Progenitor cell of endocrine pancreas (in vitro differentiated cells): ENCODE results near the gene H19. TPM values are rescaled to one million over a fixed set of nuclear protein-coding genes. Genes with fewer than 3 reads are reported as not detected.

Experiments
- DNase-seq: peaks from one replicate; pipeline ENCODE4 v3.0.0; 2021; ENCODE audit warnings: low spot score; ENCODE audit not compliant: unreplicated experiment
- H3K27ac Mint-ChIP-seq: 2 replicates; pipeline ENCODE4 v1.8.0; 2021; ENCODE audit warnings: mild to moderate bottlenecking, moderate library complexity, mixed read lengths
- H3K27me3 Mint-ChIP-seq: 2 replicates; pipeline ENCODE4 v1.8.0; 2021; ENCODE audit warnings: mixed read lengths
- H3K36me3 Mint-ChIP-seq: 2 replicates; pipeline ENCODE4 v1.8.0; 2022; ENCODE audit warnings: mixed read lengths; ENCODE audit not compliant: insufficient read depth
- H3K4me1 Mint-ChIP-seq: 2 replicates; pipeline ENCODE4 v1.8.0; 2021; ENCODE audit warnings: low read depth, mixed read lengths
- H3K4me3 Mint-ChIP-seq: 2 replicates; pipeline ENCODE4 v1.8.0; 2021; ENCODE audit warnings: low read depth, mild to moderate bottlenecking, moderate library complexity, mixed read lengths
- H3K9me3 Mint-ChIP-seq: 2 replicates; pipeline ENCODE4 v1.8.0; 2021; ENCODE audit warnings: low read depth, mixed read lengths
- total RNA-seq: library from RNA; stranded (reverse); gene quantifications from 2 replicates; pipeline ENCODE4 v1.2.1, GENCODE V29; 2021
- TF ChIP-seq, protein P1 (sequence below): fragments of 200-600 bp; sonication (generic); IDR thresholded peaks from one replicate; pipeline ENCODE4 v1.5.0; 2021; ENCODE audit warnings: antibody characterized with exemption, mild to moderate bottlenecking; ENCODE audit not compliant: unreplicated experiment

H19 gene
- total RNA-seq, 1 donor from 2014 or later = 19,743 TPM

DNA sequence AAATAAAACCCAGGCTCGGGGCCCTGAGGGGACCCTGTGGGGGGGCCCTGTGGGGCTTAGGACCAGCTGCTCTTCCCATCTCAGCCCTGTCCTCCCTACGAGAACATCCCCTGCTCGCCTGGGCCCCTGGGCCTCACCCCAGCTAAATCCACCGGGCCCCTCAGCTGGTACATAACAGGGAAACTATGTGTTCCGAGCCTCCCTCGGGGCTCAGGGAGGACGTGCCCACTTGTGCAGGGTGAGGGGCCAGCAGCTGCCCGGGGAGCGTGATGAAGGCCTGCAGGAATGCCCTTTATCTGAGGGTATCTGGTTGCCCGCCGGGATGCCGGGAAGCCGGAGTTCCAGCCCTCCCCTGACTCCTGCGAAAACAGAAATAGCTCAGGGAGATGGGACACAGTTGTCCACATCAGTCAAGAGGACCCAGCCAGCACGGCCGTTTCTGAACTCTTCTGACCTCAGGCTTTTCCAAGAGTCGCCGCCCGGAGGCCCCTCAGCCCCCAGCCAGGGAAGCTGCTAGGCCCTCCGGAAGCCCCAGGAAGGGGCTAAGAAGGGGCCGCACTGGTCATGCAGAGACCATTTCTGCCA is 29.9 kb downstream of the H19 start:
- H3K36me3 Mint-ChIP-seq = no peaks in the 10 kb centered on the region
- DNase-seq = no peak
- H3K9me3 Mint-ChIP-seq = no peaks in the 10 kb centered on the region
- H3K27me3 Mint-ChIP-seq = no peaks in the 10 kb centered on the region
- H3K27ac Mint-ChIP-seq = no peak overlapping the region
- H3K4me3 Mint-ChIP-seq = no peak overlapping the region
- TF ChIP-seq, protein P1, sequence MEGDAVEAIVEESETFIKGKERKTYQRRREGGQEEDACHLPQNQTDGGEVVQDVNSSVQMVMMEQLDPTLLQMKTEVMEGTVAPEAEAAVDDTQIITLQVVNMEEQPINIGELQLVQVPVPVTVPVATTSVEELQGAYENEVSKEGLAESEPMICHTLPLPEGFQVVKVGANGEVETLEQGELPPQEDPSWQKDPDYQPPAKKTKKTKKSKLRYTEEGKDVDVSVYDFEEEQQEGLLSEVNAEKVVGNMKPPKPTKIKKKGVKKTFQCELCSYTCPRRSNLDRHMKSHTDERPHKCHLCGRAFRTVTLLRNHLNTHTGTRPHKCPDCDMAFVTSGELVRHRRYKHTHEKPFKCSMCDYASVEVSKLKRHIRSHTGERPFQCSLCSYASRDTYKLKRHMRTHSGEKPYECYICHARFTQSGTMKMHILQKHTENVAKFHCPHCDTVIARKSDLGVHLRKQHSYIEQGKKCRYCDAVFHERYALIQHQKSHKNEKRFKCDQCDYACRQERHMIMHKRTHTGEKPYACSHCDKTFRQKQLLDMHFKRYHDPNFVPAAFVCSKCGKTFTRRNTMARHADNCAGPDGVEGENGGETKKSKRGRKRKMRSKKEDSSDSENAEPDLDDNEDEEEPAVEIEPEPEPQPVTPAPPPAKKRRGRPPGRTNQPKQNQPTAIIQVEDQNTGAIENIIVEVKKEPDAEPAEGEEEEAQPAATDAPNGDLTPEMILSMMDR = no peak
- no peaks in the 10 kb centered on the region for H3K4me1 Mint-ChIP-seq

DNA sequence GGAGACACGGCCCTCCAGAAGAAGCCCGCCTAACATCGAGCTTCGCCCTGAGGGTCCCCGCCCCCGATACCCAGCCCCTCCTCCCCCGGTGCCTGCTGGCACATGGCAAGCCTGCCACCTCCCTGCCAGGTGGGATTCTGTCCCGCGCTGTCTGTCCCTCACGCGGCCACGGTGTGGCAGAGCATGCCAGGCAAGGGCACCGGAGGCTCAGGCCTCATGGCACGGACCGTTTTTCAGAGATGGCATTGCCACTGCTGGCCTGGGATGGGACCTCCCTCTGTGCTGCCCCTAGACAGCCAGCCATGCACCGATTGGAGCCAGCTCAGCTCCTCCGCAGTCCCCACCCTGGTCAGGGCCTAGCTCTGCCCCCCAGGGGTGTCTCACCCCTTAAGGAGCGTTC is 31.1 kb downstream of the H19 start:
- TF ChIP-seq, protein P1 = no peak
- H3K4me1 Mint-ChIP-seq = no peaks in the 10 kb centered on the region

DNA sequence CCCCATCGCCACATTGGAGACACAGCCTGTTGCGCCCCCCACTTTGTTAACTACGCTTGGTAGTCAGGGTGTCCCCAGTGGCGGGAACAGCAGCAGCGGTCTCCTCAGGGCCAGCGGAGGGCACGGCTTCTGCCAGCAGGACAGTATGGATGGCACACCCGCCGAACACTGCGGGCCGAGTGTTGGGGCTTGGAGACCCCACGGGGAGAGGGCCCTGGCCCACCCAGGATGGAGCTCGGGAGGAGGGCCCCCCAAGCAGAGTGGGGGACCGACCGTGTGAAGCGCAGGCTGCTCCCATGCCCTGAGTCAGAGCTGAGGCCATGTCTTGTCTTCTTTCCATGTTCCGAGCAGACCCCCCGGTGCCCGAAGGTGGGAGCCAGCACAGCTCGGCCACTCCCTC is 32.7 kb downstream of the H19 start:
- DNase-seq = no peak
- Mint-ChIP-seq H3K36me3 (no peaks in the 10 kb centered on the region), H3K9me3 (no peaks in the 10 kb centered on the region), H3K4me1 (no peaks in the 10 kb centered on the region), H3K27ac (no peak overlapping the region), H3K27me3 (no peaks in the 10 kb centered on the region), H3K4me3 (no peak overlapping the region)
- TF ChIP-seq, protein P1 = no peak

More for the DNA sequence above, 31.1 kb downstream of the H19 start:
- DNase-seq = no peak
- Mint-ChIP-seq H3K4me3 (no peak overlapping the region), H3K27ac (no peak overlapping the region), H3K9me3 (no peaks in the 10 kb centered on the region), H3K27me3 (no peaks in the 10 kb centered on the region), H3K36me3 (no peaks in the 10 kb centered on the region)

DNA sequence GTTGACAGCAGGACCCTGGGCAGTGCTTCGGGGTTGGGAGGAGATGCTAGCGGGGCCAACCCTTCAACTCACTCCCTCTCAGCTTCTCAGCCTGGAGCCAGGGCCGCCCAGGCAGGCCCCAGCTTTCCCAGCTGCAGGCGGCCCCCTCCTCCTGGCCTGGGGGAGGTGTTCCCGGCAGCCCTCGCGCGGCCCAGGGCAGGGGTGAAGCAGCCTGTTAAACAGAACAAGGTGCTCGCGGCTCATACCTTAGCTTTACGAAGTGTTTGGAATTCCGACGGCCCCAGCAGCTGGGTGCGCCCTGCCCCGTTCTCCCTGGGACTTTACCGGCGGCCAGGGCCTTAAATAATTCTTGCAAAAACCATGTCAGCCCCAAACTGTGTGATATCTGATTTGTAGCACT is 33.3 kb downstream of the H19 start:
- no peaks in the 10 kb centered on the region for H3K9me3 Mint-ChIP-seq

DNA sequence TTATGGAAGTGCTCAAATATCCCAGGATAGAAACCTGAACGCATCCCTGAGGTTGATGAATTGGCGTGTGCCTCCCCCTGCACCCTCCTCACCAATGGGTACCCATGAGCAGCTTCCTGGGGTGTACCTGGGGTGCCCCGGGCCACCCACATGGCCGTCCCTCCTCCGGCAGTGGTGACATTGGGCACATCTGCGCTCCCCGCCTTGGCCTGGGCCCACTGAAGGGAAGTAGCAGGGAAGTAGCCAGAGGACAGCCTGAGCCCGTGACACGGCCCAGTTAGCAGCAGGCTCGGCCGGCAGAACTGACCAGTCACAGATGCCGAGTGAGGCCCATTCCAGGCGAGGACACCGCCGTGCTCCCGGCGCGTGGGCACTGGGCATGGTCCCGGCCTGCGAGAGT is 33.8 kb downstream of the H19 start:
- TF ChIP-seq, protein P1 = no peak
- no peak overlapping the region for H3K4me3 Mint-ChIP-seq
- no peaks in the 10 kb centered on the region for H3K36me3 Mint-ChIP-seq
- DNase-seq = no peak
- no peak overlapping the region for H3K27ac Mint-ChIP-seq
- H3K4me1 Mint-ChIP-seq = no peaks in the 10 kb centered on the region
- no peaks in the 10 kb centered on the region for H3K9me3 Mint-ChIP-seq
- no peaks in the 10 kb centered on the region for H3K27me3 Mint-ChIP-seq

More for the DNA sequence above, 33.3 kb downstream of the H19 start:
- TF ChIP-seq, protein P1 = no peak
- Mint-ChIP-seq H3K27ac (no peak overlapping the region), H3K36me3 (no peaks in the 10 kb centered on the region), H3K4me3 (no peak overlapping the region), H3K4me1 (no peaks in the 10 kb centered on the region), H3K27me3 (no peaks in the 10 kb centered on the region)
- DNase-seq = no peak
